Hippocampal formation (tissue), 2 donors: ENCODE results near the gene KDM5B.

Experiments used
- DNase-seq, 2 donors: peaks; one replicate each; lab custom pipeline; 2025; lab: John Stamatoyannopoulos, UW

Gene KDM5B

GRCh38 chr1:202685641-202686040, 122.6 kb downstream of the KDM5B start:
- no peak for DNase-seq

- DNase-seq = no peak
These were observed 123.5 kb downstream of the KDM5B start for GRCh38 chr1:202684716-202685115.

- DNase-seq = no peak
These were observed 125.2 kb downstream of the KDM5B start for GRCh38 chr1:202683029-202683428.

- DNase-seq = no peak
These were observed 125.7 kb downstream of the KDM5B start for GRCh38 chr1:202682477-202682876.

- no peak for DNase-seq
These were observed 126.3 kb downstream of the KDM5B start for GRCh38 chr1:202681736-202682420.

GRCh38 chr1:202680586-202681352, 127.5 kb downstream of the KDM5B start:
- no peak for DNase-seq

- no peak for DNase-seq
These were observed 128.6 kb downstream of the KDM5B start for GRCh38 chr1:202679406-202680177.

GRCh38 chr1:202677433-202677832, 130.8 kb downstream of the KDM5B start:
- no peak for DNase-seq
